GM19324 (cell line): ENCODE data around the gene TBC1D3I.
"Not testable (repeated sequence)": the region's sequence is repeated elsewhere in the genome, so short reads cannot be mapped to it uniquely, and the experiment has no call there.

Experiments
- ATAC-seq: cut with Tn5 transposase; IDR thresholded peaks from one replicate; pipeline ENCODE4 v1.9.1; 2021; ENCODE audit warnings: mild to moderate bottlenecking, moderate library complexity; ENCODE audit not compliant: unreplicated experiment, low FRiP score

Gene TBC1D3I

GRCh38 chr17:36207383-36207782, 57.0 kb downstream of the TBC1D3I start:
- not testable (repeated sequence) for ATAC-seq

GRCh38 chr17:36206486-36206821, 57.9 kb downstream of the TBC1D3I start:
- not testable (repeated sequence) for ATAC-seq

GRCh38 chr17:36205637-36206485, 58.5 kb downstream of the TBC1D3I start:
- ATAC-seq = no peak

- no peak for ATAC-seq
Measured at GRCh38 chr17:36204724-36205500, 59.5 kb downstream of the TBC1D3I start.
